Smooth muscle cell (in vitro differentiated cells): ENCODE results near the gene UBE2G1. TPM values are rescaled to one million over a fixed set of nuclear protein-coding genes. Genes with fewer than 3 reads are reported as not detected.

Experiments
- DNase-seq: peaks from one replicate; lab custom pipeline; 2025; ENCODE audit not compliant: unreplicated experiment; lab: John Stamatoyannopoulos, UW
- H2AFZ ChIP-seq: fragments of 200-600 bp; sonication (generic); 2 replicates; pipeline ENCODE4 v1.6.0; 2016; ENCODE audit warnings: antibody characterized with exemption, low read depth, mild to moderate bottlenecking
- H3F3A ChIP-seq: fragments of 200-600 bp; sonication (generic); 2 replicates; pipeline ENCODE4 v1.6.0; 2017; ENCODE audit warnings: antibody characterized with exemption, low read depth
- H3K27ac ChIP-seq: fragments of 200-600 bp; sonication (generic); 2 replicates; pipeline ENCODE4 v1.5.1; 2016; ENCODE audit warnings: low read depth, mild to moderate bottlenecking
- H3K27me3 ChIP-seq: fragments of 200-600 bp; sonication (generic); 2 replicates; pipeline ENCODE4 v1.6.1; 2016; ENCODE audit warnings: low read depth, mild to moderate bottlenecking
- H3K36me3 ChIP-seq: fragments of 200-600 bp; sonication (generic); 2 replicates; pipeline ENCODE4 v1.5.1; 2016; ENCODE audit warnings: low read depth
- H3K4me1 ChIP-seq: fragments of 200-600 bp; sonication (generic); 2 replicates; pipeline ENCODE4 v1.5.1; 2016; ENCODE audit warnings: low read depth
- H3K4me2 ChIP-seq: fragments of 200-600 bp; sonication (generic); 2 replicates; pipeline ENCODE4 v1.6.0; 2016; ENCODE audit warnings: mild to moderate bottlenecking
- H3K4me3 ChIP-seq: fragments of 200-600 bp; sonication (generic); 2 replicates; pipeline ENCODE4 v1.5.1; 2016; ENCODE audit warnings: mild to moderate bottlenecking
- H3K79me2 ChIP-seq: fragments of 200-600 bp; sonication (generic); 2 replicates; pipeline ENCODE4 v1.6.0; 2016; ENCODE audit warnings: low read depth, mild to moderate bottlenecking
- H3K9ac ChIP-seq: fragments of 200-600 bp; sonication (generic); 2 replicates; pipeline ENCODE4 v1.6.0; 2016; ENCODE audit warnings: low read depth
- H3K9me3 ChIP-seq: fragments of 200-600 bp; sonication (generic); replicated peaks from 2 replicates; pipeline ENCODE4 v1.5.1; 2016; ENCODE audit warnings: low read depth
- H4K20me1 ChIP-seq: fragments of 200-600 bp; sonication (generic); 2 replicates; pipeline ENCODE4 v1.6.0; 2016; ENCODE audit warnings: low read depth
- WGBS: methylation state at CpG from one replicate; pipeline ENCODE4 v1.1.7; 2016; ENCODE audit warnings: low lambda C conversion rate; 5-methylcytosine and 5-hydroxymethylcytosine counted together
- polyA plus RNA-seq: library from polyadenylated mRNA; unstranded; fragments of >200 nt; fragmentation: Nextera tagmentation; extraction: Ambion mirVana; gene quantifications from 2 replicates; pipeline ENCODE4 v1.2.1, GENCODE V29; 2016
- total RNA-seq: library from RNA; depleted of rRNA; stranded (reverse); fragments of >200 nt; gene quantifications from 2 replicates; pipeline ENCODE4 v1.2.3, GENCODE V29; 2014
- TF ChIP-seq, protein P1 (sequence below): fragments of 200-600 bp; sonication (generic); IDR thresholded peaks from 2 replicates; pipeline ENCODE4 v1.5.1; 2017; ENCODE audit warnings: borderline replicate concordance, mild to moderate bottlenecking, antibody characterized with exemption; ENCODE audit not compliant: insufficient read depth, poor library complexity, severe bottlenecking

UBE2G1 gene
- total and polyA plus RNA-seq, 2 experiments from 2014 or later: 39.9 to 63.7 TPM

DNA sequence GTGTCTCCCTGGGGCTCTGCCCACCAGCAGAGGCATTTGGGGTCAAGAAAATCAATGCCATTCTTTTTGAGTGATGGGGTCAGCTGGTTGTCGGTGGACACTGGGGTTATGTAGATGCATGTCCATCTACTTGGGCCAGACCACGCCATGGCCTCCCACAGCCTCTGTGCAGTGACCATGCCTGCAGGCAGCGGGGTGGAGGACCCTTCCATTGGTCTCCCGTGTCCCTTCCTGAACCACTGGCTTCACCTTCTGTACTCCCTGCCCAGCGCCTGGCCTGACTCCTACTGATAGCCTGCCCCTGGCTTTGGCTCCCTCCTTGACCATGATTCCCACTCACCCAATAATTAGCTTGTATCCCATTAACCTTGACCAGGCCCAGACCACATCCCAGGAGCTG is 39.2 kb upstream of the UBE2G1 start:
- Histone ChIP-seq H3K27ac (no peak overlapping the region), H2AFZ (no peak overlapping the region), H3K36me3 (no peaks in the 10 kb centered on the region), H4K20me1 (no peaks in the 10 kb centered on the region), H3K4me2 (no peak overlapping the region), H3K9ac (no peak overlapping the region), H3K9me3 (no peaks in the 10 kb centered on the region), H3K4me1 (no peaks in the 10 kb centered on the region), H3F3A (no peaks in the 10 kb centered on the region), H3K79me2 (no peaks in the 10 kb centered on the region), H3K4me3 (no peak overlapping the region), H3K27me3 (no peaks in the 10 kb centered on the region)
- TF ChIP-seq, protein P1, sequence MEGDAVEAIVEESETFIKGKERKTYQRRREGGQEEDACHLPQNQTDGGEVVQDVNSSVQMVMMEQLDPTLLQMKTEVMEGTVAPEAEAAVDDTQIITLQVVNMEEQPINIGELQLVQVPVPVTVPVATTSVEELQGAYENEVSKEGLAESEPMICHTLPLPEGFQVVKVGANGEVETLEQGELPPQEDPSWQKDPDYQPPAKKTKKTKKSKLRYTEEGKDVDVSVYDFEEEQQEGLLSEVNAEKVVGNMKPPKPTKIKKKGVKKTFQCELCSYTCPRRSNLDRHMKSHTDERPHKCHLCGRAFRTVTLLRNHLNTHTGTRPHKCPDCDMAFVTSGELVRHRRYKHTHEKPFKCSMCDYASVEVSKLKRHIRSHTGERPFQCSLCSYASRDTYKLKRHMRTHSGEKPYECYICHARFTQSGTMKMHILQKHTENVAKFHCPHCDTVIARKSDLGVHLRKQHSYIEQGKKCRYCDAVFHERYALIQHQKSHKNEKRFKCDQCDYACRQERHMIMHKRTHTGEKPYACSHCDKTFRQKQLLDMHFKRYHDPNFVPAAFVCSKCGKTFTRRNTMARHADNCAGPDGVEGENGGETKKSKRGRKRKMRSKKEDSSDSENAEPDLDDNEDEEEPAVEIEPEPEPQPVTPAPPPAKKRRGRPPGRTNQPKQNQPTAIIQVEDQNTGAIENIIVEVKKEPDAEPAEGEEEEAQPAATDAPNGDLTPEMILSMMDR: no peak
- DNase-seq: no peak
- 91% methylated on average over 5 of the region's 5 CpGs for WGBS

DNA sequence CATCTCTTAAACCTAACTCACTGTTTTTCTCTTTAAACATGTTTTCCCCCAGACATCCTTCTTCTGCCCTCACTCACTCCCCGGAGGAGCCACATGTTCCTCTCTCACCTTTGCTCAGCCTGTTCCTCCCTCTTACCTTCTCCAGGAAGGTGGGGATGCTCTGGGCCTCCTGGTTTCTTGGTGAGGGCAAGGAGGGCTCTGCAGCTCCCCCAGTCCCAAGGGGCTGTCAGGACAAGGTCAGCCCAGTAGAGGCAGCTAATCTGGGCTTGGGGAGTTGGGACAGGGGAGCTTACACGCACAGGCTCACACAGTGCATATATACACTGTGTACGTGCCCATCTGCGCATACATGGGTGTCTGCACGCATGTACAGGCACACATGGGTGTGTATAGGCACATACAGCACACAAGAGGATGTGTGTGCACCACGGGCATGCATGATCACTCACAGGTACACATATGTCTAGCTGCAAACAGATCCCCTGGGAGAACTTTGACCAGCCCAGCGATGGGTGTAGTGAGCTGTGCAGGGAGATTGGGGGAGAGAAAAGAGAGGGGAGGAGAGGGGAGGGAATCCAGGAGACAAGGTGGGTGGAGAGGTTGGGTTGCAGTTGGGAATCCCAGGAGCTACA is 38.7 kb upstream of the UBE2G1 start:
- Histone ChIP-seq H3K4me2 (no peak overlapping the region), H3K79me2 (no peaks in the 10 kb centered on the region), H3K27me3 (no peaks in the 10 kb centered on the region), H3K36me3 (no peaks in the 10 kb centered on the region), H3K9ac (no peak overlapping the region), H3K4me3 (no peak overlapping the region), H3K27ac (no peak overlapping the region), H3F3A (no peaks in the 10 kb centered on the region), H2AFZ (no peak overlapping the region), H4K20me1 (no peaks in the 10 kb centered on the region), H3K4me1 (no peaks in the 10 kb centered on the region), H3K9me3 (no peaks in the 10 kb centered on the region)
- WGBS: 96% methylated on average over 7 of the region's 7 CpGs
- no peak for DNase-seq
- TF ChIP-seq, protein P1: no peak

DNA sequence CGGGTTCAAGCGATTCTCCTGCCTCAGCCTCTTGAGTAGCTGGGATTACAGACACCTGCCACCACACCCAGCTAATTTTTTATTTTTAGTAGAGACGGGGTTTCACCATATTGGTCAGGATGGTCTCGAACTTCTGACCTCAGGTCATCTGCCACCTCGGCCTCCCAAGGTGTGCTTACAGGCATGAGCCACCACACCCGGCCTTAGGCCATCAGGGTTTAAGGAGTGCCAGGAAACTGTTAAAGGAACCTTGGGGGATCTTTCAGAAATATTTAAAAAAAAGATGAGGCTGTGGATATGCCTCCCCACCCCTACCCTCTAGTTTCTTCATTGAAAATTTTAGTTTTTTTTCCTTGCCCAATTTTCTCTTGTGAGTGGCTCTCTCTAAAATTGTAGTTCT is 31.4 kb upstream of the UBE2G1 start:
- no peak overlapping the region for H3K27ac ChIP-seq
- H3F3A ChIP-seq: no peaks in the 10 kb centered on the region
- no peak overlapping the region for H3K9ac ChIP-seq
- H3K4me1 ChIP-seq: peaks cover 13% of the 10 kb centered on the region
- H3K9me3 ChIP-seq: no peaks in the 10 kb centered on the region
- no peak overlapping the region for H2AFZ ChIP-seq
- H3K27me3 ChIP-seq: peaks cover 4% of the 10 kb centered on the region
- H3K36me3 ChIP-seq: no peaks in the 10 kb centered on the region
- no peak for DNase-seq
- no peaks in the 10 kb centered on the region for H4K20me1 ChIP-seq
- no peak overlapping the region for H3K4me2 ChIP-seq
- no peaks in the 10 kb centered on the region for H3K79me2 ChIP-seq
- H3K4me3 ChIP-seq: no peak overlapping the region
- 90% methylated on average over 6 of the region's 6 CpGs for WGBS
- TF ChIP-seq, protein P1: no peak

DNA sequence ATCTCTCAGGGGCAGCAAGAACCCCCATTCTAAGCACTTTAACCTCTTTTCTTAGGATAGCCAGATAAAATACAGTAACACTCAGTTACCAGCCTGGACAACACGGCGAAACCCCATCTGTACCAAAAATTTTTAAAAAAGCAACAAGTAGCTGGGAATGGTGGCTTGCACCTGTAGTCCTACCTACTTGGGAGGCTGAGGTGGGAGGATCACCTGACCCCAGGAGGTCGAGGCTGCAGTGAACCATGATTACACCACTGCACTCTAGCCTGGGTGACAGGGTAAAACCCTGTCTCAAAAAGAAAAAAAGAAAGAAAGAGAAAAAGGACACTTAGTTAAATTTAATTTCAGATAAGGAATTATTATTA is 28.6 kb upstream of the UBE2G1 start:
- TF ChIP-seq, protein P1: no peak
- Histone ChIP-seq H3K27me3 (peaks cover 4% of the 10 kb centered on the region), H3K4me1 (peaks cover 13% of the 10 kb centered on the region), H3K4me2 (no peak overlapping the region), H2AFZ (no peak overlapping the region), H3K9me3 (no peaks in the 10 kb centered on the region), H3K36me3 (no peaks in the 10 kb centered on the region), H3K79me2 (no peaks in the 10 kb centered on the region), H3K27ac (peak overlapping the region; percentile 42), H4K20me1 (no peaks in the 10 kb centered on the region), H3K9ac (no peak overlapping the region), H3K4me3 (no peak overlapping the region), H3F3A (no peaks in the 10 kb centered on the region)
- WGBS: 93% methylated on average over 3 of the region's 3 CpGs
- DNase-seq: no peak
